HUDEP-2 (cell line): ENCODE data around the gene ZNF467.

Experiments used
- DNase-seq, 76 experiments: peaks; one replicate each; lab custom pipeline; 2025; ENCODE audit not compliant: unreplicated experiment in 76 of 76; lab: John Stamatoyannopoulos, UW

ZNF467 gene

DNA sequence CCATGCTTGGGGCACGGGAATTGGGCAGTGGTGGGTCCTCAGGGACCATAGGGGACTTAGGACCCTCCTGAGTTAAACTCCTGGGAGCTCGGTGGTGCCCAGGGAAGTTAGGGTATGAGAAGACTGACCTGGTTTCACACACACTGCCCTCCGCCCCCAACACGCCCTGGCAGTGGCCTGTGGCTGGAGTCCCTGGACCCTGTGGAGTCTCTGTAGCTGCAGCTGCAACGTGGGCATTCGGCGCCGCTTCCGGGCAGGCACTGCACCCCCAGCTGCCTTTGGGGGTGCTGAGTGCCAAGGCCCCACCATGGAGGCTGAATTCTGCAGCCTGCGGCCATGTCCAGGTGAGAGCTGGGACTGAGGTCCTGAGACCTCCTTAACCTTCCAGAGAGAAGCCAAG is 34.9 kb upstream of the ZNF467 start:
- DNase-seq: no peak

DNA sequence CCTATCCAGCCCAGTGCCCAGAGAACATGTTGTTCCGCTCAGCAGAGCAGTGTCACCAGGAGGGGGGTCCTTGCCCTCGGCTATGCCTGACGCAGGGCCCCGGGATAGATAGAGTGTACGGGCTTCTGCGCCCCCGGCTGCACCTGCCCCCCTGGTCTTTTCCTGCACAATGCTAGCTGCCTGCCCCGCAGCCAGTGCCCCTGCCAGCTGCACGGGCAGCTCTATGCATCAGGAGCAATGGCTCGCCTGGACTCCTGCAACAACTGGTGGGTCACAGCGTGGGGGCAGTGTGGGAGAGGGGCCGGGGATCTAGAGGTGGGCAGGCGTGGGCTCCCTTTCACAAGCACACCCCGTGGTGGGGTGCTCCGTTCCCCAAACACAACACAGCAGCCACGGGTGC is 33.3 kb upstream of the ZNF467 start:
- DNase-seq: no peak

DNA sequence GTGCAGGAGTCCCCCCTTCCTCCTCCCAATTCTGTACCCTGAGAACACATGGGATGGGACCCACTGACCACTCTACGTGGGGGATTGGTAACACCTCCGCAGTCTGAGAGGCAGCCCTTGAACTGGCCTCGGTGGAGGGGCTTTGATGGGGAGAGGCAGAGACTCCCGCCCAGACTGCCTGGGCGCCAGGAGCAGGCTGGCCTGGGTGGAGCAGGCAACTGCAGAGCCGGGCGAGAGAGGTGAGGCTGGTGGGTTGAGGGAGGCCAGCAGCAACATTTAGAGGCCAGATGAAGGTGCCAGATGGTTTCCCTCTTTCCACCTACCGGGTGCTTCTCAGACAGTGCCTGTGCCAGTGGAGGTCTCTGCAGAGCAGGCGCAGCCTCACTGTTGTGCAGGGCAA is 30.7 kb upstream of the ZNF467 start:
- DNase-seq: no peak

DNA sequence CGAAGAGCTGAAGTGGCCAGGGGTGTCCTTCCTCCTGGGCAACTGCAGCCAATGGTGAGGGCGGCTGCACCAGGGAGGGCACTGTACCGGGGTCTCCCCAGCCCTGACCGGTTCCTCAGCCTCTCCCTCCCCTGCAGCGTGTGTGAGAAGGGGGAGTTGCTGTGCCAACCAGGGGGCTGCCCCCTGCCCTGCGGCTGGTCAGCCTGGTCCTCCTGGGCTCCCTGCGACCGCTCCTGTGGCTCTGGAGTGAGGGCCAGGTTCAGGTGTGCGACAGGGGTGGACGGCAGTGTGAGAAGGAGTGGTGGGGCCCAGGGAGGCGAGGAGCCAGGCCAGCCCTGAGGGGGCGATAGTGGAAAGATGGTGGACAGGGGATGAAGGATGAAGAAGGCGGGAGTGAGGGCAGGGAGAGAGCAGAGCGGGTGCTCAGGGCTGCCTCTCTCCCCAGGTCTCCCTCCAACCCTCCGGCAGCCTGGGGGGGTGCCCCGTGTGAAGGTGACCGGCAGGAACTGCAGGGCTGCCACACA is 30.2 kb upstream of the ZNF467 start:
- no peak for DNase-seq

DNA sequence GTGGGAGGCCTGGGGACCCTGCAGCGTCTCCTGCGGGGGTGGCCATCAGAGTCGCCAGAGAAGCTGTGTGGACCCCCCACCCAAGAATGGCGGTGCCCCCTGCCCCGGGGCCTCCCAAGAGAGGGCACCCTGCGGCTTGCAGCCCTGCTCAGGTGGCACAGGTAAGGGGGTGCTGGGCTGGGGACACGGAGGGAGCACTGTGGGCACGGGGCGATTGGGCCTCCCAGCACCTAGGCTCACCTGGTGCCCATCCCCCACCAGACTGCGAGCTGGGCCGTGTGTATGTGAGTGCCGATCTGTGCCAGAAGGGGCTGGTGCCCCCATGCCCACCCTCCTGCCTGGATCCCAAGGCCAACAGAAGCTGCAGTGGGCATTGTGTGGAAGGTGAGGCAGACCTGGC is 29.6 kb upstream of the ZNF467 start:
- no peak for DNase-seq

DNA sequence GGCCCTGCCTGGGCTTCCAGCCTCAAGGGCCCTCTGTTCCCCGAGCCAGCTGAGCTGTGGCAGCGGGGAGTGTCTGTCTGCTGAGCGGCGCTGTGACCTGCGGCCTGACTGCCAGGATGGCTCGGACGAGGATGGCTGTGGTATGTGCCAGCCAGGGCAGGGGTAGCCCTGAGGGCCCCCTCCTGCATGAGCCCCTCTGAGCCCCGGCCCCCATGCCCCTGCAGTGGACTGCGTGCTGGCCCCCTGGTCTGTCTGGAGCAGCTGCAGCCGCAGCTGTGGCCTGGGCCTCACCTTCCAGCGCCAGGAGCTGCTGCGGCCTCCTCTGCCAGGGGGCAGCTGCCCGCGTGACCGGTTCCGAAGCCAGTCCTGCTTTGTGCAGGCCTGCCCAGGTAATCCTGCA is 28.4 kb upstream of the ZNF467 start:
- no peak for DNase-seq

DNA sequence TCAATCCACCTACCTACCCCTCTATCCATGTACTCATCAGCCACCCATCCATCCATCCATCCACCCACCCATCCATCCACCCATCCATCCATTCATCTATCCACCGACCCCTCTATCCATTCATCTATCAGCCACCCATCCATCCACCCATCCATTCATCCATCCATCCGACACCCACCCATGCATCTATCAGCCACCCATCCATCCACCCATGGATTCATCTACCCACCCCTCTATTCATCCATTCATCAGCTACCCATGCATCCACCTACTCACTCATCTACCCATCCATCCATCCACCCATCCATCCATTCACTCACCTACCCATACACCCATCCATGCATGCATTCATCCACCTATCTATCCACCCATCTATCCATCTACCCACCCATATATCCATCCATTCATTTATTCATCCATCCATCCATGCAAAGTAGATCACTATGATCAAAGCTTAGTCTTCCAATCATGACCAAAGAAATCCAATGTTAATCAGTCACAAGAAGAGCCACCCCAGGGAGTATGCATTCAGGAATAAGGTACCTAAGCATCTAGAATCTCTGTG is 27.7 kb upstream of the ZNF467 start:
- DNase-seq: no peak

DNA sequence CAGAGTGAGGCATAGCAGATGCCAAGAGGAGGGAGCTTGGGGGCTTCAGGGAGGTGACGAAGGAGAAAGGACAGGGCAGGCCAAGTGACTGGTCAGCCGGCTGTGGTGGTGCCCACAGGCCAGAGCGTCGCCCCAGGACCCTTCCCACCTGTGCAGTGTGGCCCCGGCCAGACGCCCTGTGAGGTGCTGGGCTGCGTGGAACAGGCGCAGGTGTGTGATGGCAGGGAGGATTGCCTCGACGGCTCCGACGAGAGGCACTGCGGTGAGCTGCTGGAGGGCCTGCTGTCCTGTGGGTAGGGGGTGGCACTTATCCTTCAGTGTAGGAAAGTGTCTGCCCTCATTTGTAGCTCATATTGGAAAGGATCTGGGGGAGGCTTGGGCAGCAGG is 26.8 kb upstream of the ZNF467 start:
- DNase-seq: no peak

DNA sequence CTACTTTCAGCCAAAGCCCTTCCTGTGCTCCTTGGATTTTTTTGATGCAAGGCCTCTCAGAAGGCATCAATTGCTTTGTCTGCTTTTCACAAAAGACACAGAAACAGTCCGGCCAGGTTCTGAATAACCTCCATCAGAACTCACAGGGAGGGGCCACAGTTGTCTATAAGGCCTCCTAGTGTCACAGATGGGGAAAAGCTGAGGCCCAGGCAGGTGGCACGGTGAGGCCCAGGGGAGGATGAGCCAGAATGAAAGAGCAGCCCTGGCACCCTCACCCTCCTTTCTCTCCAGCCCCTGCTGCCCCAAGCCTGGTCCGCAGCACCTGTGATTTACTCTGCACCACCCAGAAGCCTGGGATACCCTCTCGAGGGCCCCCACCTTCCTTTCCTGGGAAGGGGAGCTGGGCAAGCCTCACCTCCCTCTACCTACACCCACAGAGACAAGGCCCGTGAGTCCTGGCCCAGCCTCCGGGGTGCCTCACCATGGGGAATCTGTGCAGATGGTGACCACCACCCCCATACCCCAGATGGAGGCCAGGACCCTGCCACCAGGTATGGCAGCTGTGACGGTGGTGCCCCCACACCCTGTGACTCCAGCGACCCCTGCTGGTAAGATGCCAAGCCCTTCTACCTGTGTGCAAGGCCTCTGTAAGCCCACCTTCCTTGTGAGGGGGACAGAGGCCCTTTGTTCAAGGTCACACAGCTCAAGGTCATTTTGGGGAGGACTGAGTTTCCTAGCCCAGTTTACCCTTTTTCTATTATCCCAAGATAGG is 26.2 kb upstream of the ZNF467 start:
- DNase-seq: peak in 16 of 76 experiments; percentile 5 to 38 (median 16)

DNA sequence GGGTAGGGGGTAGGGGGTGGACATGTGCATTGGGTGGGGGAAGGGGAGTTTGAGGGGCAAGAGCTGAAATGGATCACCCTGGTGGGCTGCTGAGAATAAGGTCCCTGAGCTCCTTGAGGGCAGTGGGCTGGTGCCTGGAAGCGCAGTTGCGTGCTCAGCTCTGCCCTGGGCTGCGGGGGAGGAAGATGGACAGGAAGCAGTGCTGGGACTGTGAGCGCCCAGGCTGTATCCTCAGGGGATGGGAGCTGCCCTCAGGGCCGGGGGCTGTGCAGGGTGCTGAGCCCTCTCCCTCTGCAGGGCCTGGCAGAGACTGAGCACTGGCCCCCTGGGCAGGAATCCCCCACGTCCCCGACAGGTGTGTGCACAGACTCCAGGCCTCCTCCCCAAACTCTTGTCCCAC is 24.4 kb upstream of the ZNF467 start:
- no peak for DNase-seq

DNA sequence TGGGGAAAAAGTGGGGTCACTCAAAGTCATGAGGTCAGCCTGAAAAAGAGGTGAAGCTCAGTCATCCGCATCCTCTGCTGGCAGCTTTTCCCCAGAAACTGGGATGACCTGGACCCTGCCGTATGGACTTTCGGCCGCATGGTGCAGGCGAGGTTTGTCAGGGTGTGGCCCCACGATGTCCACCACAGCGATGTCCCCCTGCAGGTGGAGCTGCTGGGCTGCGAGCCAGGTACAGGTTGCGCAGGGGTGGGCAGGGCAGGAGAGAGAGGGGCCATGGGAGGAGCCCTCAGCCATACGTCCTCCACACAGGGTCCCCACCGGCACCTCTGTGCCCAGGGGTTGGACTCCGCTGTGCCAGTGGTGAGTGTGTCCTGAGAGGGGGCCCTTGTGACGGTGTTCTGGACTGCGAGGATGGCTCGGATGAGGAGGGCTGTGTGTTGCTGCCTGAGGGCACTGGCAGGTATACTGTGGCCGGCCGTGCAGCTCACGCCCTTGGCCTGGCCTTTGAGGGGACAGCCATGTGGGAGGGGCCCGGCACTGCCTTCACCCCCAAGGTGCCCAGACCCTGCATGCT is 23.0 kb upstream of the ZNF467 start:
- no peak for DNase-seq

DNA sequence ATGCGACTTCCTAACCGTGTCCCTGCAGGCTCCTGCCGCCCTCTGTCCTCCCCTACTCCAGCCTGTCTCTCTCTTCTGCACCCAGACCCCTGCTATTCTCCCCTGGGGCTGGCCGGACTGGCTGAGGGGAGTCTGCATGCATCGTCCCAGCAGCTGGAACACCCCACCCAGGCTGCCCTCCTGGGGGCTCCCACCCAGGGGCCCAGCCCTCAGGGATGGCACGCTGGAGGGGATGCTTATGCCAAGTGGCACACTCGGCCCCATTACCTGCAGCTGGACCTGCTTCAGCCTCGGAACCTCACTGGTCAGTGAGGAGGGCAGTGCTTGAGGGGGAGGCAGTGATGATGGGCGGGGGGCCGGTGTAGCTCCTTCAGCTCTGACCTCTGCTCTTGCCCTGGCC is 21.7 kb upstream of the ZNF467 start:
- DNase-seq: no peak

DNA sequence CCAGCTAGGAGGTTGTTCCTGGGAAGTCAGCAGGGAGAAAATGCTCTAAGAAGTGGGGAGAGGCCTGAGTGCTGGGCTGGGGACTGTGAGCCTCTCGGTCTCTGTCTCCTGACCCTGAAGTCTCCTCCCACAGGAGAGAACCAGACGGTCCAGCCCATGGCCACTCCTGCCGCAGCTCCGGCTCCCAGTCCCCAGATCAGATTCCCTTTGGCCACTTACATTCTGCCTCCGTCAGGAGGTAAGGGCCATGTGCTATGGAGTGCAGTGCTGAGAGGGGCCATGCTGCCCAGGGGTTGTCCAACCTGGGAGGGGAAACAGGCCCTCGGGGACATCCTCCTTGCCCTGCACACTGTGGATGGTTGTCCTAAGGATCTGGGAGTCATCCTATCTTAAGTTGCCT is 21.3 kb upstream of the ZNF467 start:
- DNase-seq: no peak

DNA sequence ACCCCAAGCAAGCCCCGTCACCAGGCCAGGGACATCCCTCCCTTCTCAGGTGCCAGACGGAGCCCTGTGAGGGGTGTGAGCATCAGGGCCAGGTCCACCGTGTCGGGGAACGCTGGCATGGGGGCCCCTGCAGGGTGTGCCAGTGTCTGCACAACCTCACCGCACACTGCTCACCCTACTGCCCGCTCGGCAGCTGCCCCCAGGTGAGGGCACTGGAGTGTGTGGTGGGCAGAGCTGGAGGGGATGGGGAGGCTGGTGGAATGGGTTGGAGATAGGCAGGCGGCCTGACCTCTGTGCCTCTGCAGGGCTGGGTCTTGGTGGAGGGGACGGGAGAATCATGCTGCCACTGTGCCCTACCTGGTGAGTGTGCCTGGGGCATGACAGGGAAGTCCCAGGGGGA is 19.9 kb upstream of the ZNF467 start:
- no peak for DNase-seq

DNA sequence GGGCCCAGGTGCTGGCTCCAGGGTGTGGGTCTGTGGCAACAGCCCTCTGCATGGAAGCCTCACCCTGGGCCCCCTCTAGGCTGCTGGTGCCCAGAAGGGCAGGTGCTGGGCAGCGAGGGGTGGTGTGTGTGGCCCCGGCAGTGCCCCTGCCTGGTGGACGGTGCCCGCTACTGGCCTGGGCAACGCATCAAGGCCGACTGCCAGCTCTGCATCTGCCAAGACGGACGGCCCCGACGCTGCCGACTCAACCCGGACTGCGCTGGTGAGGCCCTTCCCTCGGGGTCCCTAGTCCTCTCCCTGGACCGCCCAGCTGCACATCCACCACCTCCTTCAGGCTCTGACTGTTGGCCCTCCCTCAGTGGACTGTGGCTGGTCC is 18.8 kb upstream of the ZNF467 start:
- no peak for DNase-seq

DNA sequence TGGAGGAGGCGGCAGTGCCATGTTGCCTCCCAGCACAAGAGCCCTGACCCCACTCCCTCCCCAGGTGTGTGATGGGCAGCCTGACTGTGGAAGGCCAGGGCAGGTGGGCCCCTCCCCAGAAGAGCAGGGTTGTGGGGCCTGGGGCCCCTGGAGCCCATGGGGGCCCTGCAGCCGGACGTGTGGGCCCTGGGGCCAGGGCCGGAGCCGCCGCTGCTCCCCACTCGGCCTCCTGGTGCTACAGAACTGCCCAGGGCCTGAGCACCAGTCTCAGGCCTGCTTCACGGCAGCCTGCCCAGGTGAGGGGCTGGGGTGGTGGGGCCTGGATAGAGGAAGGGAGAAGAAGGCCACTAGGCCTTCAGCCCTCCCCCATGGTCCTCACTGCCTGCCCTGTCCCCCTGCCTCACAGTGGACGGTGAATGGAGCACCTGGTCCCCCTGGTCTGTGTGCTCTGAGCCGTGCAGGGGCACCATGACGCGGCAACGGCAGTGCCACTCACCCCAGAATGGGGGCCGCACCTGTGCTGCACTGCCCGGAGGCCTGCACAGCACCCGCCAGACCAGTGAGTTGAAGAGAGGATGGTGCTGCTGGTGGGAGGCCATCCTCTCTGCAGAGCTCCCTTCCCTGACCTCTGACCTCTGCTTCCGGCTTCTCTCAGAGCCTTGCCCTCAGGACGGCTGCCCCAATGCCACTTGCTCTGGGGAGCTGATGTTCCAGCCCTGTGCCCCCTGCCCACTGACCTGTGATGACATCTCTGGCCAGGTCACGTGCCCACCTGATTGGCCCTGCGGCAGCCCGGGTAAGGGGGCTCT is 18.2 kb upstream of the ZNF467 start:
- no peak for DNase-seq

DNA sequence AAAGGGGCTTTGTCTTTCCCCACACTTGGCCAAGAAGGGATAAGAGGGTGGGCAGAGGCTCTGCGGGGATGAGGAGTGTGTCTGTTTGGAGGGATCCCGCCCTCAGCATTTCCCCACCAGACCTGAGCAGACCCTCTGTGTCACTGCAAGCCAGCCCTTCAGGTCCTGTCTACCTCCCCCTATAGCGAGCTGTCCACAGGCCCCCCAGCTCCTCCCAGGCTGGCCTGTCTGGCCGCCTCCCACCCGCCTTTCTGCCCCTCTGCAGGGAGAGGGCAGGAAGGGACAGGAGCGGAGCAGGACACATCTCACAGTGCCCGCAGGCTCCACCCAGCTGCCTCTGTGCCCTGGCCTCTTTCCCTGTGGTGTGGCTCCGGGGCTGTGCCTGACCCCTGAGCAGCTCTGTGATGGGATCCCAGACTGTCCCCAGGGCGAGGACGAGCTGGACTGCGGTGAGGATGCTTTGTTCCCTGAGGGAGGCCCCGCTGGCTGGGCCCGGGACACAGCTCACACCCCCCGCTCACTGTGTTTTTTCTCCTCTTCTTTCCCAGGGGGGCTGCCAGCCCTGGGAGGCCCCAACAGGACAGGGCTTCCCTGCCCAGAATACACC is 17.5 kb upstream of the ZNF467 start:
- DNase-seq: no peak

DNA sequence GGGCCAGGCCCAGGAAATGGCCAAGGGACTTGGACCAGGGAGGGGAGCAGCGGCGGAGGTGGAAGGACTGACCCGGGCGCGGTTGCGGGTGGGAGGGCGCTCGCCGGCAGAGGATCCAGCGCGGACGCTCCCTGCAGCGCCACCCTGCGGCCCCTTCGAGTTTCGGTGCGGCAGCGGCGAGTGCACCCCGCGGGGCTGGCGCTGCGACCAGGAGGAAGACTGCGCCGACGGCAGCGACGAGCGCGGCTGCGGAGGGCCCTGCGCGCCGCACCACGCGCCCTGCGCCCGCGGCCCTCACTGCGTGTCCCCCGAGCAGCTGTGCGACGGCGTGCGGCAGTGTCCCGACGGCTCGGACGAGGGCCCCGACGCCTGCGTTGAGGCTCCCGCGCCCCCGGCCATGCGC is 16.8 kb upstream of the ZNF467 start:
- DNase-seq: peak in 9 of 76 experiments; percentile 5 to 39 (median 11)

DNA sequence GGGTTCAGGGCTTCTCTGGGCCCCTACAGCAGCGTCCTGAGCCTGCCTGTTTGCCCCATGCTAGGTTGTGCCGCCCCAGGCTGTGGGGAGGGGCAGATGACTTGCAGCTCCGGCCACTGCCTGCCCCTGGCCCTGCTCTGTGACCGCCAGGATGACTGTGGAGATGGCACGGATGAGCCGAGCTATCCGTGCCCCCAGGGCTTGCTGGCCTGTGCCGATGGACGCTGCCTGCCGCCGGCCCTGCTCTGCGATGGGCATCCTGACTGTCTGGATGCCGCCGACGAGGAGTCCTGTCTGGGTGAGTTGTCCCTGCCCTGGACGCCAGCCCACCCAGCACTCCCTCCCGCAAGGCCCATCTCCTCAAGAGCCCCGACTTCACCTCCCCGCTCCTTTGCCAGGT is 15.7 kb upstream of the ZNF467 start:
- DNase-seq: no peak

DNA sequence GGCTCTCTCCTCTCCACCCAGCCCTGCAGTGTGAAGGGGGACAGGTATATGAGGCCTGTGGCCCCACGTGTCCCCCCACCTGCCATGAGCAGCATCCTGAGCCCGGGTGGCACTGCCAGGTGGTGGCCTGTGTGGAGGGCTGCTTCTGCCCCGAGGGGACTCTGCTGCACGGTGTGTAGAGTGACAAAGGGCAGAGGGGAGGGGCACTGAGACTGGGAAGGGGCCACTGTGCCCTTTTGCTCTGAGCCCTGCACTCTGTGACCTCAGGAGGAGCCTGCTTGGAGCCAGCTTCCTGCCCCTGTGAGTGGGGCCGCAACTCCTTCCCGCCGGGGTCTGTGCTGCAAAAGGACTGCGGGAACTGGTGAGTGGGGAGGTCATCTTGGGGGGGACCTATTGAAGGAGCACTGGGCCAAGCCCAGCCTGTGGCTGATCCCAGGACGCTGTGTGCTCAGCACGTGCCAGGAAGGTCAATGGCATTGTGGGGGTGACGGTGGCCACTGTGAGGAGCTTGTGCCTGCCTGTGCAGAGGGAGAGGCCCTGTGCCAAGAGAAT is 15.0 kb upstream of the ZNF467 start:
- DNase-seq: no peak
